Measurements from ENCODE around the gene ZNF337.
"Not testable (repeated sequence)": the region's sequence is repeated elsewhere in the genome, so short reads cannot be mapped to it uniquely, and the experiment has no call there.

The ZNF337 gene

GRCh38 chr20:25685276-25686080 lies 11.2 kb downstream of the ZNF337 start:
- DNase-seq (ENCODE audit: low read depth), result peak; percentile 13
- no peak overlapping the region for H3K4me3 ChIP-seq (ENCODE audit: low read depth, low read length)
- TF ChIP-seq POLR2A (IDR thresholded peaks at IDR 0.05; ENCODE audit: extremely low read depth, insufficient read length), result no peak
- no peak for TF ChIP-seq MYC (IDR thresholded peaks at IDR 0.05; ENCODE audit: low read depth, low read length)
- TF ChIP-seq CTCF (IDR thresholded peaks at IDR 0.05; ENCODE audit: low read depth, low read length), result no peak
- no peak for TF ChIP-seq MAX (IDR thresholded peaks at IDR 0.05; ENCODE audit: low read depth, low read length)

- not testable (repeated sequence) for DNase-seq (ENCODE audit: low read depth); H3K4me3 ChIP-seq (ENCODE audit: low read depth, low read length)
Measured at GRCh38 chr20:25683826-25684225, 12.8 kb downstream of the ZNF337 start.

- TF ChIP-seq CTCF (IDR thresholded peaks at IDR 0.05; ENCODE audit: low read depth, low read length), result no peak
- no peak for TF ChIP-seq MAX (IDR thresholded peaks at IDR 0.05; ENCODE audit: low read depth, low read length)
- TF ChIP-seq POLR2A (IDR thresholded peaks at IDR 0.05; ENCODE audit: extremely low read depth, insufficient read length), result no peak
- TF ChIP-seq MYC (IDR thresholded peaks at IDR 0.05; ENCODE audit: low read depth, low read length), result no peak
- DNase-seq (ENCODE audit: low read depth), result no peak
- no peak overlapping the region for H3K4me3 ChIP-seq (ENCODE audit: low read depth, low read length)
Measured at GRCh38 chr20:25683050-25683449, 13.6 kb downstream of the ZNF337 start.

- TF ChIP-seq MAX (IDR thresholded peaks at IDR 0.05; ENCODE audit: low read depth, low read length) (no peak), MYC (IDR thresholded peaks at IDR 0.05; ENCODE audit: low read depth, low read length) (no peak), CTCF (IDR thresholded peaks at IDR 0.05; ENCODE audit: low read depth, low read length) (no peak), POLR2A (IDR thresholded peaks at IDR 0.05; ENCODE audit: extremely low read depth, insufficient read length) (no peak)
- H3K4me3 ChIP-seq (ENCODE audit: low read depth, low read length), result no peak overlapping the region
- peak; percentile 26 for DNase-seq (ENCODE audit: low read depth)
Measured at GRCh38 chr20:25676164-25676809, 20.4 kb downstream of the ZNF337 start.

GRCh38 chr20:25675161-25675560 lies 21.5 kb downstream of the ZNF337 start:
- no peak for DNase-seq (ENCODE audit: low read depth)
- TF ChIP-seq CTCF (IDR thresholded peaks at IDR 0.05; ENCODE audit: low read depth, low read length), result no peak
- TF ChIP-seq POLR2A (IDR thresholded peaks at IDR 0.05; ENCODE audit: extremely low read depth, insufficient read length), result no peak
- TF ChIP-seq MAX (IDR thresholded peaks at IDR 0.05; ENCODE audit: low read depth, low read length), result no peak

GRCh38 chr20:25672659-25673235 lies 23.9 kb downstream of the ZNF337 start:
- no peak overlapping the region for H3K4me3 ChIP-seq (ENCODE audit: low read depth, low read length)
- TF ChIP-seq CTCF (IDR thresholded peaks at IDR 0.05; ENCODE audit: low read depth, low read length) (no peak), MYC (IDR thresholded peaks at IDR 0.05; ENCODE audit: low read depth, low read length) (no peak), POLR2A (IDR thresholded peaks at IDR 0.05; ENCODE audit: extremely low read depth, insufficient read length) (no peak), MAX (IDR thresholded peaks at IDR 0.05; ENCODE audit: low read depth, low read length) (no peak)
- peak; percentile 27 for DNase-seq (ENCODE audit: low read depth)

More at GRCh38 chr20:25675161-25675560, 21.5 kb downstream of the ZNF337 start:
- no peak overlapping the region for H3K4me3 ChIP-seq (ENCODE audit: low read depth, low read length)

Measured in NB4 (cell line).